Measurements from ENCODE around the gene CCDC8. TPM values are rescaled to one million over a fixed set of nuclear protein-coding genes. Genes with fewer than 3 reads are reported as not detected.

CCDC8 gene
- total and polyA plus RNA-seq, 9 of the 15 experiments (the other 6 are each of a cell fraction or from before 2014, with no cell fraction given): 0.68 to 30.8 (median 15.6) TPM

GRCh38 chr19:46374536-46375475 lies 38.6 kb downstream of the CCDC8 start:
- in situ Hi-C loops (cut with MboI): no loop called here
- FAIRE-seq: no peak
- ATAC-seq: no peak
- H3K4me2 ChIP-seq (ENCODE audit: insufficient read depth, low read length): no peak overlapping the region
- H2AFZ ChIP-seq (ENCODE audit: low read depth, low read length): no peak overlapping the region
- intact Hi-C loops (cut with micrococcal nuclease): no loop called here
- H3K36me3 ChIP-seq (ENCODE audit: control insufficient read depth, insufficient read depth, low read length): peaks cover 86% of the 10 kb centered on the region
- no peak overlapping the region for H3K4me3 ChIP-seq
- peaks cover 10% of the 10 kb centered on the region; the same call in 1 of the 2 replicates for H4K20me1 ChIP-seq (replicated peaks; ENCODE audit: control insufficient read depth, insufficient read depth, low read length)
- no peak overlapping the region for H3K27ac ChIP-seq (ENCODE audit: extremely low read depth, low read depth, low read length)
- H3K4me1 ChIP-seq (replicated peaks in 1 of 2; ENCODE audit: control insufficient read depth in 2 of 2, insufficient read depth in 2 of 2, low read length in 2 of 2): peaks cover 0 to 12% of the 10 kb centered on the region in 2 experiments; a peak in 1 of 5 replicates
- no peaks in the 10 kb centered on the region for H3K27me3 ChIP-seq (ENCODE audit: control insufficient read depth in 2 of 2, insufficient read depth in 2 of 2, low read length in 2 of 2)
- ChIA-PET POLR2A (interaction anchor here (0.7 to 2.9 kb wide), 2 partner anchors 11 to 1465 kb away, joined by 4 to 10 read pairs; no protein-coding TSS in a partner anchor), CTCF (ENCODE audit: low intra/inter-chr PET ratio) (interaction anchor here (0.7 kb wide), 1 partner anchor 13 kb away, joined by 3 read pairs; no protein-coding TSS in a partner anchor)
- no peak overlapping the region for H3K9ac ChIP-seq (ENCODE audit: insufficient read depth in 1 of 2, low read depth in 2 of 2, low read length in 2 of 2)
- DNase-seq (ENCODE audit: extremely low read depth in 1 of 4, low spot score in 3 of 4): no peak
- peaks cover 19% of the 10 kb centered on the region for H3K79me2 ChIP-seq (ENCODE audit: control insufficient read depth, insufficient read depth, low read length)
- no peaks in the 10 kb centered on the region for H3K9me3 ChIP-seq (replicated peaks; ENCODE audit: control insufficient read depth, insufficient read depth, low read depth, low read length)
- 91% methylated on average over 19 of the region's 21 CpGs for WGBS (ENCODE audit: insufficient coverage, low coverage, missing lambda C conversion rate)
- no peak for TF ChIP-seq E2F1 (CRISPR knock-in tag; IDR thresholded peaks at IDR 0.05)
- TF ChIP-seq ZNF57 (CRISPR knock-in tag; IDR thresholded peaks at IDR 0.05): no peak
- no peaks in the 10 kb centered on the region for H3K9me1 ChIP-seq (ENCODE audit: control insufficient read depth, insufficient read depth, low read length)
- BruUV-seq (replicated peaks): no TSS peak
